RWPE1 (cell line): Measurements from ENCODE around the gene GADD45B.
"Not testable (repeated sequence)": the region's sequence is repeated elsewhere in the genome, so short reads cannot be mapped to it uniquely, and the experiment has no call there.

Experiments
- CTCF ChIA-PET: fragments of 350-600 bp; sonication (Branson Sonifier 250); formaldehyde crosslinking; extraction: SDS; loops from one replicate; lab custom pipeline; 2021; lab: Yijun Ruan, JAX
- POLR2A ChIA-PET: fragments of 400-600 bp; formaldehyde crosslinking; extraction: SDS; loops from one replicate; lab custom pipeline; 2020; ENCODE audit warnings: antibody characterized with exemption; ENCODE audit not compliant: low non-redundant PET; lab: Yijun Ruan, JAX
- DNase-seq: peaks from one replicate; pipeline ENCODE4 v3.0.0; 2012; ENCODE audit warnings: low spot score
- H3K27ac ChIP-seq: fragments of 450-650 bp; 2 replicates; pipeline ENCODE4 v1.5.1; 2017
- TF ChIP-seq, protein P1 (sequence below): fragments of 450-650 bp; conservative IDR thresholded peaks from 2 replicates; pipeline ENCODE4 v1.5.1; 2017; ENCODE audit warnings: low read depth, mild to moderate bottlenecking

GADD45B gene

DNA sequence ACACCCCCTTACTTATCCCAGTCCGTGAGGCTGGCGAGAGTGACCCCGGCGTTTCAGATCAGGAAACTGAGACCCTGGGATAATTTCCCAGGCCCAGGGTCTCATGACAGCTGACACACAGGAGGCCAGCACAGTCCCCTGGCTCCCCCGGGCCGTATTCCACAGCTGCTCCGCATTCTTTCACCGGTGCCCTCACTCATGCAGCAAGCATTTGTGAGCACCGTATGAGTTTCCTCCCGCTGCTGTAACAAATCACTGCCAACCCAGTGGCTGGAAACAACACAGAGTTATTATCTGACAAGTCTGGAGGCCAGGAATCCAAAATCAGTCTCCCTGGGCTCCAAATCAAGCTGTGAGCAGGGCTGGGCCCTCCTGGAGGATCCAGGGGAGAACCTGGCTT lies 21.3 kb downstream of the GADD45B start:
- peak overlapping the region; percentile 29; the same call in 1 of the 2 replicates for H3K27ac ChIP-seq
- POLR2A ChIA-PET, result no interaction called here
- DNase-seq, result no peak
- CTCF ChIA-PET, result interaction anchor here (0.5 kb wide), 1 partner anchor 892 kb away, joined by 4 read pairs; no protein-coding TSS in a partner anchor
- TF ChIP-seq, protein P1, sequence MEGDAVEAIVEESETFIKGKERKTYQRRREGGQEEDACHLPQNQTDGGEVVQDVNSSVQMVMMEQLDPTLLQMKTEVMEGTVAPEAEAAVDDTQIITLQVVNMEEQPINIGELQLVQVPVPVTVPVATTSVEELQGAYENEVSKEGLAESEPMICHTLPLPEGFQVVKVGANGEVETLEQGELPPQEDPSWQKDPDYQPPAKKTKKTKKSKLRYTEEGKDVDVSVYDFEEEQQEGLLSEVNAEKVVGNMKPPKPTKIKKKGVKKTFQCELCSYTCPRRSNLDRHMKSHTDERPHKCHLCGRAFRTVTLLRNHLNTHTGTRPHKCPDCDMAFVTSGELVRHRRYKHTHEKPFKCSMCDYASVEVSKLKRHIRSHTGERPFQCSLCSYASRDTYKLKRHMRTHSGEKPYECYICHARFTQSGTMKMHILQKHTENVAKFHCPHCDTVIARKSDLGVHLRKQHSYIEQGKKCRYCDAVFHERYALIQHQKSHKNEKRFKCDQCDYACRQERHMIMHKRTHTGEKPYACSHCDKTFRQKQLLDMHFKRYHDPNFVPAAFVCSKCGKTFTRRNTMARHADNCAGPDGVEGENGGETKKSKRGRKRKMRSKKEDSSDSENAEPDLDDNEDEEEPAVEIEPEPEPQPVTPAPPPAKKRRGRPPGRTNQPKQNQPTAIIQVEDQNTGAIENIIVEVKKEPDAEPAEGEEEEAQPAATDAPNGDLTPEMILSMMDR, result no peak

DNA sequence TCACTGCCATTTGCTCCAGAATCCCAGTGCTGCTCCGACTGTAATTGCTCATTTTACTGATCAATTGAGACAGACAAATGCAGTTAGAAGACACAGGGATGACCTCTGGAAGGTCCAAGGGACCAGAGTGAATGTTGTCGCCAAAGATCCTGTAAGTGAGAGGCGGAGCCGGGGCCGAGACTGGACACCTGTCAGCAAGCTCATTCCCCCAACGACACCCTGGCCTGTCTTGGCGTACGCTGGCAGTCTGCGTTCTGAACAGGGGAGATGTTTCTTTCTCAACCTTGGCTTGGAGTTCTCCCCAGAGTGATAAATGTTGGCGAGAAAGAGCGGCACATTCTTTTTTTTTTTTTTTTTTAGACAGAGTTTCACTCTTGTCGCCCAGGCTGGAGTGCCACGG lies 24.2 kb downstream of the GADD45B start:
- peak overlapping the region; percentile 35; the same call in 1 of the 2 replicates for H3K27ac ChIP-seq
- ChIA-PET POLR2A (no interaction called here), CTCF (no interaction called here)
- no peak for DNase-seq
- TF ChIP-seq, protein P1, result no peak

DNA sequence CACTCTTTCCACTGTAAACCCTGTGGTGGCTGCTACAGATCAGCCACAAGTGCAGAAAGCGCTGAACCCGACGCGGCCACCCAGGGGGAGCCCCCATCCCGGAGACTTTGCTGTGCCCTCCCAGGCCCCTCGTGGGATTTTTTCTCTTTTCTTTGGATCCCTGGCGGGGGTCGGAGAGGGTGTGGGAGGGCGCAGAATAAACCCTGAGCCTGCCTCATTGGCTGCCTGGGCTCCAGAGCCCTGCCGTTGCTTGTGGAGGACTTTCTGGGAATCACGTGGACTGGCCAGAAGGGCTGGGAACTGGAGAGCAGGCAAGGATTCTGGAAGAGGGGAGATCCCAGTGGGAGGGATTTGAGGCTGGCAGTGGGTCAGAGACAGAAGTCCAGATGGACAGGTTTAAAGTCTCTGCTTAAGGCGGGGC lies 24.9 kb downstream of the GADD45B start:
- CTCF ChIA-PET, result no interaction called here
- H3K27ac ChIP-seq, result peak overlapping the region; percentile 35

DNA sequence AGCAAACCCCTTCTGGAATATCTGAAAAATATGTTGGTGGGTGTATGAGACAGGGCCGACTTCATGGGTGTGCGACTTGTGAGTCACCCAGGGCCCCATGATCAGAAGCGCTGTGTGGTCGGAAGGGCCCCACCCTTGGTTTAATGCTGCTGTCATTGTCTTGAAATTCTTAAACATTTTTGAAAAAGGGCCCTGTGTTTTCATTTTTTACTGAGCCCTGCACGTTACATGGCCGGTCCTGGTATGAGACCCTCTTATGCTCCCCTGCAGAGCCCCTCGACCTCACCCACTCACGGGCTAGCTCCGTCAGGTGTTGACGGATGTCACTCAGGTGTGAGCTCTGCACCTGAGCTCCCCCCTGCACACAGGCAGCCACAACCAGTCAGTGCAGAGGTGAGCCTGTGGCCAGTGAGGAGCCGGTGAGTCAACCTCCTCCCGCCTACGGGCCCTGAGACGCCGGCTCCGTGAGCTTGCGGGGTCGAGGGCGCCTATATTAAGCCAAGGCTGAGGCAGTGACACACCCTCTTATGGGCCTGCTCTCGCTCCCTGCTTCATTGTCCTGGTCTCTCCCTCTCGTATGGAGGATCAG lies 27.7 kb downstream of the GADD45B start:
- ChIA-PET CTCF (interaction anchor here (0.7 kb wide), 1 partner anchor 25 kb away, joined by 3 read pairs; no protein-coding TSS in a partner anchor), POLR2A (interaction anchor here (0.6 kb wide), 1 partner anchor 231 kb away, joined by 3 read pairs; no protein-coding TSS in a partner anchor)
- DNase-seq, result peak; percentile 84
- TF ChIP-seq, protein P1, result no peak
- H3K27ac ChIP-seq, result peak overlapping the region; percentile 80

More for the DNA sequence above, 24.9 kb downstream of the GADD45B start:
- DNase-seq, result no peak
- TF ChIP-seq, protein P1, result no peak
- POLR2A ChIA-PET, result no interaction called here

DNA sequence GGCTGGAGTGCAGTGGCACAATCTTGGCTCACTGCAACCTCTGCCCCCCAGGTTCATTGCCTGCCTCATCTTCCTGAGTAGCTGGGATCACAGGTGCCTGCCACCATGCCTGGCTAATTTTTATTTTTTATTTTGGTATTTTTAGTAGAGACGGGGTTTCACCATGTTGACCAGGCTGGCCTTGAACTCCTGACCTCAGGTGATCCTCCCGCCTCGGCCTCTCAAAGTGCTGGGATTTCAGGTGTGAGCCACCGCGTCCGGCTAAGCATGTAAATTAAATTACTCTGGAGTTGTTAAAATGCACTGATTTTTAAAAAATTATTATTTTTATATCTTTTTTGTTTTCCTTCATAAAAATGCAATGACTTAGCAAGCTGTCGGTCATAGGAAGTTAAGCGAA lies 30.7 kb downstream of the GADD45B start:
- POLR2A ChIA-PET, result not testable (repeated sequence)
- peak overlapping the region; percentile 52; the same call in 1 of the 2 replicates for H3K27ac ChIP-seq
- CTCF ChIA-PET, result interaction anchor here (0.7 to 1.0 kb wide), 2 partner anchors 27 to 72 kb away, joined by 3 to 5 read pairs; no protein-coding TSS in a partner anchor

DNA sequence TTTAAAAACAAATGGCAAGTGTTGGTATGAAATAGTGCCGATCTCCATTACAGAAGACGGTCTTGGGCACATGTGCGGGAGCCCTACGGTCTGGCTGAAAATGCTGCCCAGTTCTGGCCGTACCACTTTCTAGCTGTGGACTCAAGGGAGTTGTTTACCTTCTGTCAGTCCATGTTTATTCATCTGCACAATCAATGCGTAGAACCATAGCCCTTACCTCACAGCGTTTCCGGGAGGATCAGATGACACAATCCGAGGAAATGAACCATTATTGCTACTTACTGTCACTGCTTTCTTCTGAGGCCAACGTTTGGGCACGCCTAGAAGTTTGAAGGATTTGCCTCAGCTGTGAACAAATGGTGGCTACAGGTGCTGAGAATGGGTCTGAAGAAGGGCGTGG lies 31.2 kb downstream of the GADD45B start:
- ChIA-PET CTCF (interaction anchor here (0.7 to 1.0 kb wide), 2 partner anchors 27 to 72 kb away, joined by 3 to 5 read pairs; no protein-coding TSS in a partner anchor), POLR2A (no interaction called here)
- H3K27ac ChIP-seq, result peak overlapping the region; percentile 52
- TF ChIP-seq, protein P1, result no peak
- DNase-seq, result no peak

More for the DNA sequence above, 30.7 kb downstream of the GADD45B start:
- not testable (repeated sequence) for DNase-seq

DNA sequence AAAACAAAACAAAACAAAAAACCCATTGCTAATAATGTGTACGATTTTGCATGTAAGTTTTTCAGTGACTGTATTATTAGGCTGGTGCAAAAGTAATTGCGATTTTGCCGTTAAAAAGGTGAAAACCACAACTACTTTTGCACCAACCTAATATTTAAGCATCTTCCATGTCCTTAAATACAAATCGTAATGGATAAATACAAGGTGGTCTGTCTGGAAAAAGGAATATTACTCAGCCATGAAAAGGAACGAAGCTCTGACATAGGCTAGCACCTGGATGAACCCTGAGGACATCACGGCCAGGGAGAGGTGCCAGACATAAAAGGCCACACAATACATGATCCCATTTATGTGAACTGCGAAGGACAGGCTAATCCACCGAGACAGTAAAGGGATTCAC lies 33.2 kb downstream of the GADD45B start:
- no peak for DNase-seq
- H3K27ac ChIP-seq, result no peak overlapping the region
- ChIA-PET POLR2A (no interaction called here), CTCF (no interaction called here)
- TF ChIP-seq, protein P1, result no peak
